Measurements from ENCODE around the gene QRFP. TPM values are rescaled to one million over a fixed set of nuclear protein-coding genes. Genes with fewer than 3 reads are reported as not detected.
"Not testable (repeated sequence)": the region's sequence is repeated elsewhere in the genome, so short reads cannot be mapped to it uniquely, and the experiment has no call there.

QRFP gene
- polyA plus RNA-seq, 1 of the 3 experiments (the other 2 are of a cell fraction) = not detected

DNA sequence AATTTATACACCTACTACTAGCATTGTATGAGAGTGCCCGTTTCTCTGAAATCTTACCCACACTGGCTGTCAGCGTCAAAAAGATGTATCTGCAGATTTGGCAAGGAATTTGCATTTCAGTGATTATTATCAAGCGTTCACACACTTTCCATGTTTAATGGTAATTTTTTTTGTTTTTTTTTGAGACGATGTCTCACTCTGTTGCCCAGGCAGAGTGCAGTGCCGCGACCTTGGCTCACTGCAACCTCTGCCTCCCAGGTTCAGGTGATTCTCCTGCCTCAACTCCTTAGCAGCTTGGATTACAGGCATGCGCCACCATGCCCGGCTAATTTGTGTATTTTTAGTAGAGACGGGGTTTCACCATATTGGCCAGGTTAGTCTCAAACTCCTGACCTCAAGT is 47.3 kb downstream of the QRFP start:
- H3K4me2 ChIP-seq = peak overlapping the region; percentile 74; the same call in 1 of the 2 replicates
- H3K9ac ChIP-seq = no peak overlapping the region
- peaks cover 23 to 49% of the 10 kb centered on the region in 2 experiments for H3K4me1 ChIP-seq (ENCODE audit: control insufficient read depth in 1 of 2, insufficient read depth in 2 of 2, low read depth in 1 of 2, low read length in 1 of 2)
- no peak for TF ChIP-seq IRF3 (IDR thresholded peaks at IDR 0.05; ENCODE audit: low read depth, low read length)
- no peak for TF ChIP-seq GATA2 (CRISPR knock-in tag; IDR thresholded peaks at IDR 0.05)
- no peak for TF ChIP-seq USF2 (IDR thresholded peaks at IDR 0.05; ENCODE audit: borderline replicate concordance, low read depth, low read length)
- no peak for TF ChIP-seq MAX (IDR thresholded peaks at IDR 0.05; ENCODE audit: low read depth)
- TF ChIP-seq FOXM1 (IDR thresholded peaks at IDR 0.05; ENCODE audit: low read depth) = no peak
- TF ChIP-seq MEF2A (IDR thresholded peaks at IDR 0.05; ENCODE audit: borderline replicate concordance, low read depth) = no peak
- TF ChIP-seq PBX3 (IDR thresholded peaks at IDR 0.05) = no peak
- CTCF ChIA-PET = interaction anchor here (1.3 to 7.5 kb wide), 4 partner anchors 15 to 142 kb away, joined by 4 to 86 read pairs (median 6); no protein-coding TSS in a partner anchor
- peaks cover 41% of the 10 kb centered on the region for H4K20me1 ChIP-seq (ENCODE audit: insufficient read depth)
- H3K79me2 ChIP-seq (ENCODE audit: insufficient read depth) = peaks cover 75% of the 10 kb centered on the region
- POLR2A ChIA-PET = no interaction called here
- WGBS (ENCODE audit: low lambda C conversion rate) = 93% methylated on average over 9 of the region's 9 CpGs
- no peaks in the 10 kb centered on the region for H3K27me3 ChIP-seq (ENCODE audit: insufficient read depth)
- H3K9me3 ChIP-seq = no peaks in the 10 kb centered on the region
- H2AFZ ChIP-seq (ENCODE audit: low read depth) = no peak overlapping the region
- peak overlapping the region in 1 of 2 experiments; percentile 99; a peak in 2 of 4 replicates for H3K27ac ChIP-seq (ENCODE audit: low read depth in 2 of 2, low read length in 1 of 2)
- no peak overlapping the region for H3K4me3 ChIP-seq (ENCODE audit: low read depth in 2 of 2, low read length in 1 of 2)
- H3F3A ChIP-seq (replicated peaks; ENCODE audit: insufficient read depth) = peaks cover 61% of the 10 kb centered on the region
- no peaks in the 10 kb centered on the region for H3K9me2 ChIP-seq
- peaks cover 5 to 6% of the 10 kb centered on the region in 2 experiments for H3K36me3 ChIP-seq (replicated peaks in 1 of 2; ENCODE audit: control insufficient read depth in 1 of 2, insufficient read depth in 2 of 2, low read length in 1 of 2)
- no peak for DNase-seq

- CTCF ChIA-PET = interaction anchor here (1.2 kb wide), 1 partner anchor 15 kb away, joined by 3 read pairs; no protein-coding TSS in a partner anchor
- H3K4me3 ChIP-seq (ENCODE audit: low read depth in 2 of 2, low read length in 1 of 2) = peak overlapping the region in 1 of 2 experiments; percentile 40; a peak in 1 of 4 replicates
- peaks cover 29 to 56% of the 10 kb centered on the region in 2 experiments for H3K4me1 ChIP-seq (ENCODE audit: control insufficient read depth in 1 of 2, insufficient read depth in 2 of 2, low read depth in 1 of 2, low read length in 1 of 2)
Observed at GRCh38 chr9:130848514-130848913, 48.1 kb downstream of the QRFP start.

More at GRCh38 chr9:130848514-130848913, 48.1 kb downstream of the QRFP start:
- DNase-seq; H2AFZ ChIP-seq (ENCODE audit: low read depth); POLR2A ChIA-PET; H3K9me3 ChIP-seq; H3K9me2 ChIP-seq; H3K36me3 ChIP-seq (replicated peaks in 1 of 2; ENCODE audit: control insufficient read depth in 1 of 2, insufficient read depth in 2 of 2, low read length in 1 of 2); H3K27me3 ChIP-seq (ENCODE audit: insufficient read depth): not testable (repeated sequence)
- Histone ChIP-seq H3K79me2 (ENCODE audit: insufficient read depth) (peaks cover 75% of the 10 kb centered on the region), H4K20me1 (ENCODE audit: insufficient read depth) (peaks cover 47% of the 10 kb centered on the region), H3K9ac (peak overlapping the region; percentile 86), H3K4me2 (peak overlapping the region; percentile 74), H3K27ac (ENCODE audit: low read depth in 2 of 2, low read length in 1 of 2) (peak overlapping the region; percentile 87 to 99), H3F3A (replicated peaks; ENCODE audit: insufficient read depth) (peaks cover 64% of the 10 kb centered on the region)
- over 99% methylated on average over 8 of the region's 8 CpGs for WGBS (ENCODE audit: low lambda C conversion rate)

Data from SK-N-SH (cell line).